PC-9 (cell line): Measurements from ENCODE around the gene RIOK3.

Source experiments
- EZH2 ChIP-seq: fragments of 200-600 bp; sonication (generic); IDR thresholded peaks from 2 replicates; pipeline ENCODE4 v1.8.0; 2017; ENCODE audit warnings: antibody characterized with exemption, low read depth
- TF ChIP-seq, protein P1 (sequence below): fragments of 200-600 bp; sonication (generic); conservative IDR thresholded peaks from 2 replicates; pipeline ENCODE4 v1.6.1; 2017; ENCODE audit warnings: mixed run types, antibody characterized with exemption, mild to moderate bottlenecking, moderate library complexity

DNA sequence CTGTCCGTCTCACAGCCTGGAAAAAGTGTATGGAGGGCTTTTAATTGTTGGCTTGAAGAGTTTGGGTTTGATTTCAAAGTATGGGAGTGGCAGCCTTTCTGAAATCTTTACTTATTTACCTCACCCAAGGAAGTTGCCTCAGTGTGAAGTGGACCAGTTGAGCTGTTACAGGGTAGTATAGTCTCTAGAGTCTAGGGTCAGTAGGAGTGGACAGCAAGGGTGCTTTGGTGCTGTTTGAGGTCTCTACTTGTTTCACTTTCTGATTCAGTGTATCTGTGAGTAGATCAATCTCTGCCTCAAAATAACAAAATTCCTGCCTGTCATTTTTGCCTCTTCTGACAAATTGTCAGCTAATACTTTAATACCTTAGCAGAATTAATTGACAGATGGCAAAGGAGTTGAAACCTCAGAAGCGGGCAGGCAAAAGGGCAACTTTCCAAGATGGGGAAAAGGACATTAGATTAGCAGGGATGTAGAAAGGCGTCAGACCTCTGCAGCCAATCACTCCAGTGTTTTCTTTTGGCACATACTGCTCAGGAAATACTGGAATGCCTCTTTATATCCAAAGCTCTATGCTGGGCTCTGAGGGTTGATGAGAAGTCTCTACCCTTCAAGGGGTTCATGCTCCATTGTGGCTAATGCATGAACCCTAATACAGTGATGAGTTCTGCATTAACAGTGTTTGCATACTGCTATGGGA is 5.9 kb downstream of the RIOK3 start:
- TF ChIP-seq, protein P1, sequence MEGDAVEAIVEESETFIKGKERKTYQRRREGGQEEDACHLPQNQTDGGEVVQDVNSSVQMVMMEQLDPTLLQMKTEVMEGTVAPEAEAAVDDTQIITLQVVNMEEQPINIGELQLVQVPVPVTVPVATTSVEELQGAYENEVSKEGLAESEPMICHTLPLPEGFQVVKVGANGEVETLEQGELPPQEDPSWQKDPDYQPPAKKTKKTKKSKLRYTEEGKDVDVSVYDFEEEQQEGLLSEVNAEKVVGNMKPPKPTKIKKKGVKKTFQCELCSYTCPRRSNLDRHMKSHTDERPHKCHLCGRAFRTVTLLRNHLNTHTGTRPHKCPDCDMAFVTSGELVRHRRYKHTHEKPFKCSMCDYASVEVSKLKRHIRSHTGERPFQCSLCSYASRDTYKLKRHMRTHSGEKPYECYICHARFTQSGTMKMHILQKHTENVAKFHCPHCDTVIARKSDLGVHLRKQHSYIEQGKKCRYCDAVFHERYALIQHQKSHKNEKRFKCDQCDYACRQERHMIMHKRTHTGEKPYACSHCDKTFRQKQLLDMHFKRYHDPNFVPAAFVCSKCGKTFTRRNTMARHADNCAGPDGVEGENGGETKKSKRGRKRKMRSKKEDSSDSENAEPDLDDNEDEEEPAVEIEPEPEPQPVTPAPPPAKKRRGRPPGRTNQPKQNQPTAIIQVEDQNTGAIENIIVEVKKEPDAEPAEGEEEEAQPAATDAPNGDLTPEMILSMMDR = no peak
- no peak for TF ChIP-seq EZH2
